Stimulated activated CD8-positive, alpha-beta memory T cell treated with anti-CD3 and anti-CD28 coated beads, Interleukin-15, amount 100 ng/mL, for 1 hour (primary cell): Measurements from ENCODE around the gene TCHP.

Experiments
- DNase-seq: peaks from one replicate; pipeline ENCODE4 v3.0.0-alpha.2; 2020; ENCODE audit warnings: low read depth

TCHP gene

DNA sequence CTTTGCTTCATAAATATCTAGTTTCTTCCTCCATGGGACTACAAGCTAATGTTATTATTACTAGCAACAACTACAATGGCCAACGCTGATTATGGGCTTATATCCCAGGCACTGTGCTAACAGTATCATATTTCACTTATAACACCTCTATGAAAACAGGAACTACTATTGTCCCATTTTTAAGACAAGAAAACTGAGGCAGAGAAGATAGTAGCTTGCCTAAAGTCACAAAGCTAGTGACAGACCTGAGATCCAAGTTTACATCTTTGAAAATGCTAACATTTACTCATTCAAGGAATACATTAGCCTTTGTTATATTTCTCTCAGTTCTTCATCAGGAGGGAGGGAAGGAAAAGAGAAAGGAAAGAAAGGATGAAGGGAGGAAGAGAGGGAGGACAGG lies 63.3 kb downstream of the TCHP start:
- no peak for DNase-seq

DNA sequence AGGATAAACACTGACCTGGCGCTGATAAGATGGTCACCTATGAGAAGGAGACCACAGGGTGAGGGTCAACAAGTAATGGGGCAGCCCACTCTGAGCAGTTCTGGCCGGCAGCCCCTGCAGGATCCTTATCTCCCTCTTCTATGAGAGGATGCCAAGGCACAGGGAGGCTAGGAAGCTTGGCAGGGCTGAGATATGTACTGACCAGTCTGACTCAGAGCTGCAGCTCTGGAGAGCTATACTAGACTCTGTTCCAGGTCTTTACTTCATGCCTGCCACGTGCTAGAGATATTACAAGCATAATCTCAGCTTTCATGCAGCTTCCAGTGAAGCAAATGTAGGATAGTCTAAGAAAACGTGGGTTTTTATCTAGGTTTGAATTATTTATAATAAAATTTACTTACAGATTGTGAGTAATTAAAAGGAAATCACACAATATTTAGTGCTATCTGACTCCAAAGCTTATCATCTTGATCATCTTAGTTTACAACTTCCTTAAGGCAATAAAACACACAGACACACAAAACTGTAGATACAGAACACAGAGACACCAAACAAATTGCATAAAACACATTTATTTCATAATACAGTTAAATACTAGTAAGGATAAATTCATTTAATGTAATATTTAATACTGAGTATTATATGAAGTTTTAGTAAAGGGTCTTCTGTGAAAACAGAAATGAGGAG lies 63.8 kb downstream of the TCHP start:
- no peak for DNase-seq

DNA sequence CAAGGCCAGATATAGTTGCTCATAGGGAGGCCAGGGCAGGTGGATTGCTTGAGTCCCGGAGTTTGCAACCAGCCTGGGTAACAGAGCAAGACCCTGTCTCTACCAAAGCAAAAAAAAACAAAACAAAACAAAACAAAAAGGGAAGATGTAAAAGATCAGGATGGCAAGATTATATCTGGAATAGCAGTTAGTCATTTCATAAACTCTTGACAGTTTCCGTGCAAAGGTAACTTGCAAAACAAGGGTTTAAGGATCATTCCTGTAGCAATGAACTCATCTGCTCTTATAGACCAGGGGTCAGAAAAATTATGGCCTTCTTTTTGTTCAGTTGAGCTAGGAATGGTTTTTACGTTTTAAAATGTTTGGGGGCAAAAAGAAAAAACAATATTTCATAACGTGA lies 66.5 kb downstream of the TCHP start:
- DNase-seq = no peak

DNA sequence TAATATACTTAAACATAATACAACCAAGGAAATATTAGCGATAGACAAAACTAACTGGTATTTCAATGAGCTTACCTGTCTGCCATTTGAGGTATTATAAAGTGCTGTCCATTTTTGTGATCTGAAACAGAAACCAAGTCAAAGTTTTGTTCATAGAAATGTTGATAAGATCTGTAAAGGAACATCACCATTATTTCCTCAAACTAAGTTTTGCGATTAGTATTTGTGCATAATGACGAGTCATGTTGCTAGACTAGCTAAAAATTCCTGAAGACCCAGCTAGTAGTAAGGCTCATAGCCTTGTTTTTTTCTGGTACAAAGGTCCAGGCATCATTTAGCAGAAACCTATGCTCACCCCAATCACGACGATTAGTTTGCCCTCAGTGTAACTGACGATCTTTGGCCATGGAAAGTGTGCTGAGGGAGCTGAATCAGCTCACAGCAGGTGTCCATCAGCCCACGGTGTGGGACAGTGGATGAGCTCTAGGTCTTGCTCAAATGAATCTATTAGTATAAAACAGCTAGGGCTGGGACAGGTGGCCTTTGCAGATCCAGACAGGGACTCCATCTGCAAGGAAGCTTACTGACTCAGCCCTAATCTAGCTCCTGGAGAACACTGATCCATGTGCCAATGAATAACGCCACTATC lies 67.4 kb downstream of the TCHP start:
- no peak for DNase-seq
